HCT116 (cell line): ENCODE measurements around the gene PROB1. TPM values are rescaled to one million over a fixed set of nuclear protein-coding genes. Genes with fewer than 3 reads are reported as not detected.

Experiments
- ATAC-seq: fragments of 200-7000 bp; cut with Tn5 transposase; 2 replicates; pipeline ENCODE4 v1.9.1; 2020; ENCODE audit warnings: mild to moderate bottlenecking, moderate library complexity
- BruUV-seq: library from RNA; stranded (reverse); fragments of 400-500 nt; replicated peaks from 2 replicates; lab custom pipeline; 2021; lab: Mats Ljungman, UMichigan
- CTCF ChIA-PET: fragments of 300-600 bp; sonication (Branson Sonifier 250); formaldehyde crosslinking; loops from one replicate; lab custom pipeline; 2021; ENCODE audit warnings: antibody characterized with exemption; lab: Charles Lee
- POLR2A ChIA-PET: fragments of 300-600, 350-600 bp; sonication (Branson Sonifier 250); formaldehyde crosslinking; loops from one replicate; lab custom pipeline; 2021; ENCODE audit warnings: antibody characterized with exemption; lab: Charles Lee
- RAD21 ChIA-PET, 2 experiments: fragments of 300-600 bp; sonication (Branson Sonifier 250); formaldehyde crosslinking; loops; one replicate each; lab custom pipeline; 2023; ENCODE audit warnings: low total read pairs in 2 of 2; ENCODE audit not compliant: uncharacterized antibody in 2 of 2, unreplicated experiment in 2 of 2, low non-redundant PET in 1 of 2; lab: Charles Lee
- DNase-seq: peaks from one replicate; pipeline ENCODE4 v3.0.0-alpha.2; 2010; ENCODE audit warnings: low read depth, low spot score
- H2AFZ ChIP-seq: fragments of 200-600 bp; shearing (Covaris generic), sonication (generic); 2 replicates; pipeline ENCODE4 v1.6.1; 2017; ENCODE audit warnings: low read depth, mixed run types, mixed read lengths, antibody characterized with exemption, low read length; ENCODE audit not compliant: poor library complexity, severe bottlenecking
- H3K27ac ChIP-seq: 2 replicates; pipeline ENCODE4 v1.5.1; 2012; ENCODE audit warnings: low read depth, low read length
- H3K27me3 ChIP-seq: fragments of 200-600 bp; sonication (generic); 2 replicates; pipeline ENCODE4 v1.6.1; 2016; ENCODE audit warnings: mixed run types, low read length, mixed read lengths; ENCODE audit not compliant: insufficient read depth
- H3K36me3 ChIP-seq, 2 experiments: fragments of 200-500 bp in 1 of 2; fragments of 200-600 bp in 1 of 2; sonication (Bioruptor generic) in 1 of 2; sonication (generic) in 1 of 2; 2 replicates each; pipeline versions ENCODE4 v1.5.1 to v1.6.1; 2014 to 2016; ENCODE audit warnings: low read length in 2 of 2, inconsistent platforms in 1 of 2, mixed read lengths in 1 of 2, mixed run types in 1 of 2; ENCODE audit not compliant: insufficient read depth in 2 of 2, control insufficient read depth in 1 of 2
- H3K4me1 ChIP-seq, 2 experiments: fragments of 200-600 bp in 1 of 2; sonication (generic) in 1 of 2; 2 replicates each; pipeline versions ENCODE4 v1.5.1 to v1.6.1; 2012 to 2017; ENCODE audit warnings: low read length in 2 of 2, inconsistent platforms in 1 of 2, mild to moderate bottlenecking in 1 of 2, mixed read lengths in 1 of 2, mixed run types in 1 of 2, moderate library complexity in 1 of 2; ENCODE audit not compliant: insufficient read depth in 2 of 2, control insufficient read depth in 1 of 2
- H3K4me2 ChIP-seq: fragments of 200-600 bp; sonication (generic); 2 replicates; pipeline ENCODE4 v1.6.1; 2017; ENCODE audit warnings: mixed run types, low read length, mixed read lengths
- H3K4me3 ChIP-seq, 2 experiments: fragments of 200-600 bp in 1 of 2; sonication (generic) in 1 of 2; replicated peaks in 1 of 2; 2 replicates each; pipeline ENCODE4 v1.5.1; 2011 to 2016; ENCODE audit warnings: low read length in 2 of 2, control low read depth in 1 of 2, low read depth in 1 of 2, mild to moderate bottlenecking in 1 of 2, mixed read lengths in 1 of 2, mixed run types in 1 of 2
- H3K79me2 ChIP-seq: fragments of 200-600 bp; sonication (generic); 2 replicates; pipeline ENCODE4 v1.6.1; 2017; ENCODE audit warnings: mild to moderate bottlenecking, mixed run types, low read length, moderate library complexity, mixed read lengths; ENCODE audit not compliant: insufficient read depth
- H3K9ac ChIP-seq: fragments of 200-600 bp; sonication (generic); 2 replicates; pipeline ENCODE4 v1.6.1; 2016; ENCODE audit warnings: low read length, mixed read lengths
- H3K9me2 ChIP-seq: fragments of 200-600 bp; sonication (generic), shearing (Covaris generic); 2 replicates; pipeline ENCODE4 v1.6.1; 2017; ENCODE audit warnings: mixed run types, mild to moderate bottlenecking, moderate library complexity; ENCODE audit not compliant: insufficient read depth
- H3K9me3 ChIP-seq, 2 experiments: fragments of 200-500 bp in 1 of 2; fragments of 200-600 bp in 1 of 2; sonication (Bioruptor generic) in 1 of 2; sonication (generic) in 1 of 2; 2 replicates each; pipeline ENCODE4 v1.6.1; 2014 to 2017; ENCODE audit warnings: low read length in 2 of 2, mixed read lengths in 2 of 2, inconsistent platforms in 1 of 2, low read depth in 1 of 2, mild to moderate bottlenecking in 1 of 2, mixed run types in 1 of 2, moderate library complexity in 1 of 2; ENCODE audit not compliant: control insufficient read depth in 1 of 2, insufficient read depth in 1 of 2
- H4K20me1 ChIP-seq: fragments of 200-600 bp; sonication (generic), shearing (Covaris generic); 2 replicates; pipeline ENCODE4 v1.6.1; 2017; ENCODE audit warnings: mixed run types, mild to moderate bottlenecking, moderate library complexity; ENCODE audit not compliant: insufficient read depth
- CBX3 ChIP-seq: IDR thresholded peaks from 2 replicates; pipeline ENCODE4 v1.6.1; 2012; ENCODE audit warnings: low read depth
- CTCF ChIP-seq, 3 experiments: fragments of 200-600 bp in 1 of 3; sonication (generic) in 1 of 3; IDR thresholded peaks in 2 of 3; conservative IDR thresholded peaks in 1 of 3; 2 replicates each; pipeline ENCODE4 v1.5.1; 2012 to 2017; ENCODE audit warnings: low read depth in 2 of 3, low read length in 2 of 3, antibody characterized with exemption in 1 of 3, borderline replicate concordance in 1 of 3, control low read depth in 1 of 3, mild to moderate bottlenecking in 1 of 3, mixed read lengths in 1 of 3, mixed run types in 1 of 3, moderate library complexity in 1 of 3; ENCODE audit not compliant: insufficient read depth in 1 of 3
- EZH2phosphoT487 ChIP-seq: fragments of 200-600 bp; IDR thresholded peaks from 2 replicates; pipeline ENCODE4 v1.6.1; 2018; ENCODE audit warnings: antibody characterized with exemption, borderline replicate concordance
- FOSL1 ChIP-seq: IDR thresholded peaks from 2 replicates; pipeline ENCODE4 v1.6.1; 2012; ENCODE audit warnings: low read depth
- JUND ChIP-seq: IDR thresholded peaks from 2 replicates; pipeline ENCODE4 v1.6.1; 2012
- MAX ChIP-seq: IDR thresholded peaks from 2 replicates; pipeline ENCODE4 v1.6.1; 2012
- POLR2A ChIP-seq: IDR thresholded peaks from 2 replicates; pipeline ENCODE4 v1.7.0; 2011; ENCODE audit warnings: borderline replicate concordance; ENCODE audit not compliant: insufficient read depth, insufficient read length; ENCODE audit errors: extremely low read depth
- POLR2AphosphoS5 ChIP-seq: IDR thresholded peaks from 2 replicates; pipeline ENCODE4 v1.6.1; 2011; ENCODE audit warnings: mild to moderate bottlenecking, low read depth, low read length, moderate library complexity
- RAD21 ChIP-seq: IDR thresholded peaks from 2 replicates; pipeline ENCODE4 v1.6.1; 2012; ENCODE audit warnings: low read depth, mild to moderate bottlenecking
- TCF7L2 ChIP-seq: IDR thresholded peaks from 2 replicates; pipeline ENCODE4 v1.7.0; 2011; ENCODE audit warnings: borderline replicate concordance, inconsistent platforms; ENCODE audit not compliant: insufficient read depth, insufficient read length; ENCODE audit errors: extremely low read depth
- YY1 ChIP-seq: IDR thresholded peaks from 2 replicates; pipeline ENCODE4 v1.6.1; 2011; ENCODE audit warnings: low read length, low read depth, moderate library complexity, mild to moderate bottlenecking; ENCODE audit not compliant: insufficient replicate concordance; ENCODE audit errors: extremely low read depth
- ZBTB33 ChIP-seq: IDR thresholded peaks from 2 replicates; pipeline ENCODE4 v1.6.1; 2011; ENCODE audit warnings: mild to moderate bottlenecking, low read length, moderate library complexity; ENCODE audit not compliant: insufficient replicate concordance; ENCODE audit errors: extremely low read depth
- ZFX ChIP-seq: fragments of 450-650 bp; IDR thresholded peaks from 2 replicates; pipeline ENCODE4 v1.6.1; 2017
- intact Hi-C: fragments of 100-400 bp; cut with micrococcal nuclease; formaldehyde crosslinking; loops from 2 replicates; pipeline ENCODE4 v1.10.0; 2022
- total RNA-seq: library from RNA; stranded (reverse); gene quantifications from one replicate; pipeline ENCODE4 v1.2.1, GENCODE V29; 2021; ENCODE audit not compliant: unreplicated experiment

PROB1 gene
- total RNA-seq, 1 experiment from 2014 or later = 1.7 TPM

- TF ChIP-seq ZBTB33 (no peak), EZH2phosphoT487 (no peak), POLR2A (no peak), YY1 (no peak)
Observed at GRCh38 chr5:139393497-139394122, 1.3 kb downstream of the PROB1 start (continued).

GRCh38 chr5:139392678-139393496 lies 2.0 kb downstream of the PROB1 start:
- DNase-seq (peak; percentile 66), ATAC-seq (peak; percentile 82)
- RAD21 ChIA-PET = no interaction called here
- Histone ChIP-seq H3K9me3 (no peaks in the 10 kb centered on the region), H3K4me3 (peak overlapping the region; percentile 65 to 79), H3K9me2 (no peaks in the 10 kb centered on the region), H3K4me2 (peak overlapping the region; percentile 87), H4K20me1 (no peaks in the 10 kb centered on the region), H2AFZ (peak overlapping the region; percentile 68), H3K36me3 (no peaks in the 10 kb centered on the region), H3K9ac (peak overlapping the region; percentile 89), H3K27me3 (no peaks in the 10 kb centered on the region), H3K79me2 (peaks cover 8% of the 10 kb centered on the region; the same call in 1 of the 2 replicates), H3K4me1 (peaks cover 15 to 56% of the 10 kb centered on the region in 2 experiments), H3K27ac (peak overlapping the region; percentile 82)
- TSS peak; percentile 60 for BruUV-seq
- TF ChIP-seq RAD21 = no peak
- TF ChIP-seq JUND = no peak
- no peak for TF ChIP-seq CBX3
- TF ChIP-seq POLR2A = peak; percentile 16
- no peak for TF ChIP-seq TCF7L2
- peak; percentile 75 for TF ChIP-seq ZBTB33
- peak; percentile 65 for TF ChIP-seq YY1
- TF ChIP-seq POLR2AphosphoS5 = peak; percentile 53; the same call in 1 of the 2 replicates
- TF ChIP-seq ZFX = peak; percentile 84
- no peak for TF ChIP-seq FOSL1
- TF ChIP-seq MAX = no peak
- peak in 2 of 3 experiments; percentile 76 to 81; a peak in 4 of 6 replicates for TF ChIP-seq CTCF (IDR thresholded peaks at IDR 0.05 in 2 of 3, conservative IDR thresholded peaks at IDR 0.05 in 1 of 3; ENCODE audit: borderline replicate concordance in 1 of 3, insufficient read depth in 1 of 3, low read depth in 2 of 3, low read length in 2 of 3)
- POLR2A ChIA-PET = interaction anchor here (0.6 to 1.1 kb wide), 3 partner anchors 11 to 115 kb away, joined by 3 to 4 read pairs (median 4); partner anchors contain the start of gene SPATA24
- CTCF ChIA-PET = interaction anchor here (0.6 to 3.2 kb wide), 6 partner anchors 9 to 846 kb away, joined by 3 to 10 read pairs (median 4); partner anchors contain the start of gene SPATA24
- intact Hi-C loops = loop anchor here (1.0 to 5.0 kb wide), 4 partner anchors 51 to 816 kb away; partner anchors contain the start of genes HSPA9 and MATR3
